ENCODE measurements around the gene RFC5. TPM values are rescaled to one million over a fixed set of nuclear protein-coding genes. Genes with fewer than 3 reads are reported as not detected.

Gene RFC5
- total and polyA plus RNA-seq, 2 of the 13 experiments (the other 11 are each of a cell fraction or from before 2014, with no cell fraction given), result 16.8 to 51.4 TPM

GRCh38 chr12:117967512-117967911 lies 49.0 kb upstream of the RFC5 start:
- BruUV-seq (replicated peaks), result no TSS peak
- Histone ChIP-seq H3K27ac (ENCODE audit: extremely low read length, insufficient read depth, low read length) (no peak overlapping the region), H3K79me2 (ENCODE audit: insufficient read depth, low read length) (no peaks in the 10 kb centered on the region), H3K9ac (ENCODE audit: insufficient read depth, low read depth, low read length) (no peak overlapping the region), H3K36me3 (replicated peaks in 1 of 2; ENCODE audit: control insufficient read depth in 1 of 2, insufficient read depth in 2 of 2, low read length in 2 of 2) (no peaks in the 10 kb centered on the region), H3K27me3 (ENCODE audit: control insufficient read depth in 1 of 2, insufficient read depth in 2 of 2, low read length in 2 of 2) (peaks cover 11 to 50% of the 10 kb centered on the region in 2 experiments; a peak in 4 of 5 replicates), H3K4me3 (replicated peaks in 1 of 3; ENCODE audit: insufficient read depth in 1 of 3, low read depth in 2 of 3, low read length in 3 of 3) (no peak overlapping the region), H2AFZ (ENCODE audit: low read length) (no peak overlapping the region), H3K4me1 (ENCODE audit: insufficient read depth, low read length) (no peaks in the 10 kb centered on the region), H4K20me1 (ENCODE audit: insufficient read depth, low read length) (no peaks in the 10 kb centered on the region), H3K9me3 (ENCODE audit: low read length) (peaks cover 6% of the 10 kb centered on the region; the same call in 1 of the 2 replicates), H3K4me2 (ENCODE audit: low read depth, low read length) (no peak overlapping the region)
- no peak for ATAC-seq
- FAIRE-seq, result no peak
- TF ChIP-seq MNT (IDR thresholded peaks at IDR 0.05) (0 out of 2 replicates have a peak, but pooled peaks have one; percentile 16), KLF12 (CRISPR knock-in tag; IDR thresholded peaks at IDR 0.05; ENCODE audit: borderline replicate concordance) (no peak), EZH2 (conservative IDR thresholded peaks at IDR 0.05; ENCODE audit: low read depth, low read length) (0 out of 2 replicates have a peak, but pooled peaks have one; percentile 8)
- WGBS (ENCODE audit: low lambda C conversion rate), result 47% methylated on average over 12 of the region's 12 CpGs
- ChIA-PET POLR2A (no interaction called here), CTCF (ENCODE audit: low intra/inter-chr PET ratio, low total read pairs) (no interaction called here)
- intact Hi-C loops (cut with micrococcal nuclease; ENCODE audit: unreplicated experiment), result no loop called here
- no peak for DNase-seq (ENCODE audit: low spot score)
- in situ Hi-C loops (cut with HindIII; ENCODE audit: extremely low pct_ligation_motif_present, low pct_unique_long_range_greater_than_20kb), result no loop called here

GRCh38 chr12:117968151-117968789 lies 48.2 kb upstream of the RFC5 start:
- intact Hi-C loops (cut with micrococcal nuclease; ENCODE audit: unreplicated experiment), result no loop called here
- peaks cover 6% of the 10 kb centered on the region; the same call in 1 of the 2 replicates for H3K9me3 ChIP-seq (ENCODE audit: low read length)
- ChIA-PET POLR2A (no interaction called here), CTCF (ENCODE audit: low intra/inter-chr PET ratio, low total read pairs) (no interaction called here)
- 27% methylated on average over 10 of the region's 10 CpGs for WGBS (ENCODE audit: low lambda C conversion rate)
- H3K9ac ChIP-seq (ENCODE audit: insufficient read depth, low read depth, low read length), result no peak overlapping the region
- H3K27ac ChIP-seq (ENCODE audit: extremely low read length, insufficient read depth, low read length), result no peak overlapping the region
- no peaks in the 10 kb centered on the region for H4K20me1 ChIP-seq (ENCODE audit: insufficient read depth, low read length)
- H2AFZ ChIP-seq (ENCODE audit: low read length), result no peak overlapping the region
- H3K36me3 ChIP-seq (replicated peaks in 1 of 2; ENCODE audit: control insufficient read depth in 1 of 2, insufficient read depth in 2 of 2, low read length in 2 of 2), result no peaks in the 10 kb centered on the region
- no peak for DNase-seq (ENCODE audit: low spot score)
- H3K4me2 ChIP-seq (ENCODE audit: low read depth, low read length), result peak overlapping the region; percentile 70
- H3K79me2 ChIP-seq (ENCODE audit: insufficient read depth, low read length), result no peaks in the 10 kb centered on the region
- TF ChIP-seq FOXO4 (CRISPR knock-in tag; conservative IDR thresholded peaks at IDR 0.05), result no peak
- TF ChIP-seq ZNF335 (CRISPR knock-in tag; IDR thresholded peaks at IDR 0.05), result no peak
- TF ChIP-seq PAXIP1 (CRISPR knock-in tag; conservative IDR thresholded peaks at IDR 0.05), result no peak
- TF ChIP-seq HNRNPK (IDR thresholded peaks at IDR 0.05; ENCODE audit: low read depth, low read length, poor library complexity, severe bottlenecking), result peak; percentile 11
- no peak for TF ChIP-seq TAF15 (IDR thresholded peaks at IDR 0.05; ENCODE audit: low read depth, low read length, poor library complexity, severe bottlenecking)
- no peak for TF ChIP-seq ARNT (IDR thresholded peaks at IDR 0.05)
- no peak for TF ChIP-seq ZFP82 (CRISPR knock-in tag; IDR thresholded peaks at IDR 0.05; ENCODE audit: borderline replicate concordance)
- TF ChIP-seq ZSCAN25 (CRISPR knock-in tag; IDR thresholded peaks at IDR 0.05), result no peak
- BruUV-seq (replicated peaks), result no TSS peak
- peak overlapping the region; percentile 45 to 74 (median 58); a peak in 5 of 6 replicates for H3K4me3 ChIP-seq (replicated peaks in 1 of 3; ENCODE audit: insufficient read depth in 1 of 3, low read depth in 2 of 3, low read length in 3 of 3)
- no peak for FAIRE-seq
- no peak for ATAC-seq
- peaks cover 11 to 50% of the 10 kb centered on the region in 2 experiments; a peak in 4 of 5 replicates for H3K27me3 ChIP-seq (ENCODE audit: control insufficient read depth in 1 of 2, insufficient read depth in 2 of 2, low read length in 2 of 2)
- in situ Hi-C loops (cut with HindIII; ENCODE audit: extremely low pct_ligation_motif_present, low pct_unique_long_range_greater_than_20kb), result no loop called here
- no peaks in the 10 kb centered on the region for H3K4me1 ChIP-seq (ENCODE audit: insufficient read depth, low read length)
